Activated CD4-positive, CD25-positive, alpha-beta regulatory T cell treated with anti-CD3 and anti-CD28 coated beads, Interleukin-2, amount 50 U/mL, for 72 hours (primary cell): Measurements from ENCODE around the gene USP3.
"Not testable (repeated sequence)": the region's sequence is repeated elsewhere in the genome, so short reads cannot be mapped to it uniquely, and the experiment has no call there.

ENCODE experiments used
- DNase-seq: peaks from one replicate; pipeline ENCODE4 v3.0.0; 2021

USP3 gene

DNA sequence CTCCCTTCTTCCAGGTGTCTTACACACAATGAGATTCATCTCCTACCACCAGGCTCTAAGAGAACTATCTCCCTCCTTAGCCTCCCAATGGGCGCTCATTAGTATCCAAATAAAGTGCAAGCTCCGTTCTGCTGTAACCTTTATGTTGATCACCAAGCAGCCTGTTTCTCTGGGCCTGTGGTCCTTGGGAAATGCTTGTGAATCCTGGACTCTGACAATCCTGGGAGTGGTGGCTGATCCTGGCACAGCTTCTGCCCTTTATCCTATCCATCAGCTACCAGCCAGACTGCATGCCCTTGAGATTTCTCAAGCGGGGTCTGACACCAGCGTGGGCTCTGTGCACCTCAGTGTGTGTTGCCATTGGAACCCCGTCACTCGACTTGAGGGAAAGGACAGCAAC is 26.1 kb upstream of the USP3 start:
- no peak for DNase-seq

DNA sequence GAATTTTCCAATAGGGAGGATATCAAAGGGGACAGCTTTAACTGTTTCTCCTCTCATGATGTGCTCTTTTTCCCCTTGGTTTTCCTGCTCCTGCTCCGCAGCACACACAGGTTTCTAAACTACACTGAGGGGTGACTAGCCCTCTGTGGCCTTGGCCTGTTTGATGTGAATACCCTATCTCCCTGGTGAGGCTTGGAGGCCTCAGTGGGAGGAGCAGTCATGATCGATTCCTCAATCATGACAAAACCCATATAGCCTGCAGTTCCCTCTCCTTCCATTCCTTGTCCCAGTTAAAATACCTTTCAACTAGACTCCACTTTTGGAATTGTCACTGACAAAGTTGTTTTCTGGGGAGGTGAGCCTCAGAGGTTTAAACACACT is 24.0 kb upstream of the USP3 start:
- no peak for DNase-seq

DNA sequence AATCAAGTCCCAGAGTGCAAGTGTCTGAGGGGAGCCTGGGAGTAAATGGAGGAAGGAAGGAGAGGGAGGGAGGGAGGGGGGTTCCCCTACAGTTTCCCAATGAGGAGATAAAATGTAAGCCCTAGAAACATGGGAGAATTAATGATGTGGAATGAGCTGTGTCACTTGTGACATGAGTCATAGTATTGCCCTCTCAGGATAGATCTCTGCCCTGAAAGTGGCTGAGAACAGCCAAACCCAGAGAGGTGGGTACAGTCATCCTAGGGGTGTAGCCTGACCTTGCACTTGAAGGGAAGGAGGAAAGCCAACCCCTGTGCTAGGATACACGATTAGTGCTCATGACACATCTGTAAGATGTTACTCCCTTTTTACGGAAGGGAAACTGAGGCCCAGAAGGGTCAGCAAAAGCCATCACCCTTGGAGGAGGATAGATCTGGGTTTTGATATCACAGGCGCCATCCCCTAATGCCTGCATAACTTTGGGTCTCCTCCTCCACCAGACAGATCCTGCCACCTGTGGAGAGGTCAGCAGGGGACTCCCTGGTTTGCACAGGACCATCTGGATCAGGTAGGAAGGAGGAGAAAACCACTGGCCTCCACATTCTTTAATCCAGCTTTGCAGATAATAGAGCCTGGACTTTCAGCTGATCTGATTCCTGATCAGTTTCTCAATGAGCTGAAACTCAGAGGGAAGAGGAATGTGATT is 23.1 kb upstream of the USP3 start:
- no peak for DNase-seq

DNA sequence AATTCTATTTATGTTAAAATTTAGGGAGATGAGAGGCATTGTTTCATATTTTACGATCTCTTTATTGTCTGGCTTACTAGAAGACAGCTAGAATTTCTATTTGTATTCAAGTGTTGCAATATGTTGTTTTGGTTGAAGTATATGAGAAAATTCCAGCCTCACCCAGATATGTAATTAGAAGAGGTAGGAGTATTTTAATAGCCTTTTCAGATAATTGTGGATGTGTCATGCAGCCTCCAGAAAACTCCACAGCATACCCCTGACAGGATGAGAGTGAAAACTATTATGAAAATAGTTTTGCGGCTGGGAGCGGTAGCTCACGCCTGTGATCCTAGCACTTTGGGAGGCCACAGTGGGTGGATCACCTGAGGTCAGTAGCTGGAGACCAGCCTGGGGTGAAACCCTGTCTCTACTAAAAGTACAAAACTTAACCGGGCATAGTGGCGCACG is 21.5 kb upstream of the USP3 start:
- DNase-seq: no peak

DNA sequence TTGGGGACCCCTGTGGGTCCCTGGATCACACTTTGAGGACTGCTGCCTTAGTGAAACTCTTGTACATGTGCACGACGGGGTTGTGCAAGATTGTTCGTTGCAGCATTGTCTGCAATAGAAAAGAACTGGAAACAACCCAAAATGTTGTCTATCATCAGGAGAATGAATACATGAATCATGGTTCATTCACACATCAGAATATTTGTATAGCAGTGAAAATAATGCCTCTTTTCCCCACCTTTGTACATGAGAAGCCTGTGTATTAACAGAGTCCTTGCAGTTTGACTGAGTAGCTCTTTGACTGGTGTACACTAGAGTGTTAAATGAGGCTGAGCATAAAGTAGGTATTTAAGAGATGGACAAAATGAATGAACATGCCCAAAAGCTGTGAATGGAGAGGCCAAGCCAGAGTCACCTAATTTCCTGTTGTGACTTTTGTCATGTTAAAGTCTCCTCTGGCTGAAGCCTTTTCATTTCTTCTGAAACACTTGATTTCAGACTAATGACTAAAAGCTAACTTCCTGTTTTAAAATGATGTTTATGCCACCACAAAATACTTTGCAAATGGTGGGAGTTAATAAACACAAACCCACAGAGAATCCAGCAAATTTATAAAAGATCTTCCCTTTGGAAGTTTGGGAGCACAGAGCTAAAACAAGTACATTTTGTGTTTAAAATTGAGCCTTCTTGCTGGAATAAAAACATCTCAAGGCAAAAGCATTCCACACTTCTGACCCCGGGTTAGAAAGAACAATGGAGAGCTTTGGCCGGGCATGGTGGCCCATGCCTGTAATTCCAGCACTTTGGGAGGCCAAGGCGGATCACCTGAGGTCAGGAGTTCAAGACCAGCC is 20.6 kb upstream of the USP3 start:
- peak; percentile 3 for DNase-seq

DNA sequence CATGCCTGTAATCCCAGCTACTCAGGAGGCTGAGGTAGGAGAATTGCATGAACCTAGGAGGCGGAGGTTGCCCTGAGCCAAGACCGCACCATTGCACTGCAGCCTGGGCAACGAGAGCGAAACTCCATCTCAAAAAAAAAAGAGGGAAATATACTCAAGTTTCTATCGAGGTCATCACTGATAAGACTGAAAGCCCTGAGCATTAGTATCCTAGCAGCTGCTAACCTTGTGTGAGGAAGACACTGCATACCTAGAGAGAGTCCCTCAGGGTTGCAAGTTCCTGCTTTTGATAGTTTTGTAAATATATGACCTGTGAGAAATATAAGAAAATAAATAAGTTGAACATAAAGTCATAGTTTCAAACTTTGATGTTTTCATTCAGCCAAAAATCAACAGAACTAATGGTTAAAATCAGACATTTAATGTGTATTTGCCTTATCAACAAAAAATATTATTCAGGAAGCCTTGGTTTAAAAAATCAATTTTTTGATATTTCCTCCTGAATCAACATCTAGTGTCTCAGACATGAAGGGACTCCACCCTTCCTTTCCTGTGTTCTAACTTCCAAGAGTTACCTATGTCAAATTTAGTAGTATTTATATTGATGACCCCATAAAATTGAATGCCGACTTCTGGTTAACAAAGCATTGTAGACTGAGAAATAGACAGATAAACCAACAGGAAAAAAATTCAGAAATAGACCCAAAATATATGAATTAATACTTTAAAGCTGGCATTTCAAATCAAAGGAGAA is 19.8 kb upstream of the USP3 start:
- peak; percentile 13 for DNase-seq

DNA sequence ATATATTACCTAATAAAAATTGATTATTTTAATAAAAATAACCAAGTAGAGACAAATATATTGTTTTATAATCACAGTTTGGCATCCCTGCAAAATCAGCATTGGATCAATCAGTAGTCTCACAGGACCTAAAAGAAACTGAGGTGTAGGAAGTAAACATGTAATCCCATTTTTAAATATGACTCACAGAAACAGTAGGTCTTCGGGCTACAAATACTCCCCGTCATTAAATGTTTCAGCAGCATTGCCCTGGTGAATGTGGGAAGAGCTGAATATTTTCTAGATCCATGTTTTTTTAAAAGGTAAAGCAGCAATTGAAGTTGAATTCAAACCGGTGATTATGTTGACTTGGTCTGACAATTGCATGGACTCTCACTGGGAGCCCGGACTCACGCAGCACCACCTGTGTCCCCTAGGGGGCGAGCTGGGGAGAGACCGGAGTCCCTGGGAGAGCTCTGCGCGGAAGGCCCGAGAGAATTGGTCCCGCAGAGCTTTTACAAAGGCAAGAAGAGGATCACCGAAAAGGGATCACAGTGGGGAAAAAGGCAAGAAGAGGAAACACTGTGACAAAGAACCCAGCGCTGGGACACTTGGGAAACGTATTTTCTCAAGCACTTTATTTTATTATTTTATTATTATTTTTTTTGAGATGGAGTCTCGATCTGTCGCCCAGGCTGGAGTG is 17.2 kb upstream of the USP3 start:
- DNase-seq: peak; percentile 93

DNA sequence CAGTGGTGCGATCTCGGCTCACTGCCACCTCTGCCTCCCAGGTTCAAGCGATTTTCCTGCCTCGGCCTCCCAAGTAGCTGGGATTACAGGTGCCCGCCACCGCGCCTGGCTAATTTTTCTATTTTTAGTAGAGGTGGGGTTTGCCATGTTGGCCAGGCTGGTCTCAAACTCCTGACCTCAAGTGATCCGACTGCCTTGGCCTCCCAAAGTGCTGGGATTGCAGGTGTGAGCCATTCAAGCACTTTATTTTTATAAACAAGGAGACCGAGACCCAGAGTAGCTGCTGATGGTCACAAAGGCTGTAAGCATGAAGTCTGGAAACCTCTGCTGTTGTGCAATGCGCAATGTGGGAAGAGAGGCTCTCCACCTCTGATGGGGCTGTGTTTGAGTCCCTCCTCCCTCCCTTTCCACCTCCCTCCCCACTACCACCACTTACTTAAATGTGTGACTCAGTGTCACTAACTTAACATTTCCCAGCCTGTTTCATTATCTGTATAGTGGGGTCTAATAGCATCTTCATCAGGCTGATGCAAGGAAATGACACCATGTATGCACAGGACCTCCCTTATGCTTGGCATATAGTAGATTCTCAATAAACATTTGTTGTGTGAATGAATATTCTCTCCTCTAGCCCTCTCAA is 16.5 kb upstream of the USP3 start:
- DNase-seq: not testable (repeated sequence)

DNA sequence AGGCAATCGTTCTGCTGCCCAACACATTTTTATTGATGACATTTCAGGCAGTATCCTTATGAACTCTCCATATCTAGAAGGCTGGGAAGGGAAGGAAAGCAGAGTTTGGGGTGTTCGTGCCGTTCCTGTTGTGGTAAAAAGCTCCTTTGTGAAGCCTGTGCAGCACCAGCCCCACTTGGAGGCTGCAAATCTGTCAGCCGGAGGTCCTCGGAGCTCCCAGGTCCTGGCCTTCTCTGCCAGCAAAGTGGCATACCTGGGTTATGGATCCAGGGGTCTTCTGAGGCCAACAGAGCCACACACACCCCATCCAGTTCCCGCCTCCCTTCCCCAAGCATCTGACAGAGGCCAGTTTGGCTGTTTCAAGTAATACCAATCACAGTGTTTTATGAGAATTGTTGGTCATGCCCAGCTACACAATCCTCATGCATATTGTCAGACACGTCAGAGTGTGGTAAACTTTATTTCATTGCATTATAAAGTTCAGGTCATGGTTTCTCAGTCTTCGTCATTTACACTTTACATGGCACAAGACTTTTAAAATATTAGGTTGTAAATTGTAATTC is 15.9 kb upstream of the USP3 start:
- no peak for DNase-seq

DNA sequence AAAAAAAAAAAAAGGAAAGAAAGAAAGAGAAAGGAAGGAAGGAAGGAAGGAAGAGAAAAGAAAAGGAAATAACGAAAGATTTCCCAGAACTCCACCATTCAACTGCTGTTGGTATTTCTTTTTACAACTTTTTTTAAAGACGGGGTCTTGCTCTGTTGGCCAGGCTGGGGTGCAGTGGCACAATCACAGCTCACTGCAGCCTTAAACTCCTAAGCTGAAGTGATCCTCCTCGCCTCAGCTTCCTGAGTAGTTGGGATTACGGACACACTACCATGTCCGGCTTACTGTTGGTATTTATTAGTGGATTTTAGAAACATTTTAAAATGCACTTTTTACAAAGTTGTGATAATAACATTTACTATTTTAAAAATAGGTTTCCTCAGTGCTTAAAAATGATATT is 15.0 kb upstream of the USP3 start:
- no peak for DNase-seq

DNA sequence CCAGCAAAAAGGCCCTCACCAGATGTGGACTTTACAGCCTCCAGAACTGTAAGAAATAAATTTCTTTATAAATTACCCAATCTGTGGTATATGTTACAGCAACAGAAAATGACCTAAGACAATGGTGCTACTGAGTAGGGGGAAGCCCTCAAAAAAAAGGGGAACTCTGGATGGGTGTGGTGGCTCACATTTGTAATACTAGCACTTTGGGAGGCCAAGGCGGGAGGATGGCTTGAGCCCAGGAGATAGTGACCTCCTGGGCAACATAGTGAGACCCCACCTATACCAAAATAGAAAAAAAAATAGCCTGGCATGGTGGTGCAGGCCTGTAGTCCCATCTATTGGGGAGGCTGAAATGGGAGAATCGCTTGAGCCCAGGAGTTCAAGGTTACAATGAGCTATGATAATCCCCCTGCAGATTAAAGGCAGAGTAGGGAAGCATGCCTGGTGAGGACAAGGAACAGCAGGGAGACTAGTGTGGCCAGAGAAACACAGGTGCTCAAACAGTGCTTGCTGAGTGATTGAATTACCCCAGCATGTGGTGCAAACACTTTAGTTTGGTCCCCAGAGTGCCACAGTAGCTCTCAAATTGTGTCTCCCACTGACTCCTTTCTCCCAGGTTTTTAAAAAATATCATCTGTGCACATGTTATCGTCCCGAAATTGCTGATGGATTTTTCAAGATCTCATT is 13.9 kb upstream of the USP3 start:
- DNase-seq: no peak

DNA sequence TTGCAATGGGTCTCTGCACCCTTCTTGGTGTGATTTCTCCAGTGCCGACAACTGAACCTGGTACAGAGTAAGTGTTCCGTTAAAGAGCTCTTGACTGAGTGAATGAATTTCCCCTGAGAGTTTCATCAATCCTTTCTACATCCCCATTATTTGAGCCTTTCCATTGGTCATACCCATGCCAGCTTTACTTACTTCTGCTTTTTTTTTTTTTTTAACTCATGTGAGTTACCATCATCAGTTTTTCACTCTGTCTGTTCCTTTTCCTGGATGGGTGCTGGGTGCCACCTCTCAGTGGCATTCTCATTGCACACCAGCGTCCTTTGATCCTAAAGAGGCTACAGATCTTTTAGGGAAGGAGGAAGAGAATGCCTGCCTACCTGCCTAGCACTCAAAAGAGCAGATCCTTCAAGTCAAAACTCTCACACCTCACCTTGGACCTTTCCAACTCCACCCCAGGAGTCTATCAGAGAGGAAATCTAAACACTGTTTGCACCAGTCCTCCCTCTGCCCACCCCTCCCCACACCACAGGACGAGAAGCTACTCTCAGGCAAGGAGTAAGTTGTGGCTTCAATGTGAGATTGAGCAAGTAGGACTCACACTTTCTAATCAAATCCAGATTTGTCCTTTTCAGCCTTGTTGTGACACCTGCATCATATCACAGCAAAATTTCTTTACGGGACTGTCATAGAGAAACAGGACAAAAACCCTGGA is 13.1 kb upstream of the USP3 start:
- no peak for DNase-seq

DNA sequence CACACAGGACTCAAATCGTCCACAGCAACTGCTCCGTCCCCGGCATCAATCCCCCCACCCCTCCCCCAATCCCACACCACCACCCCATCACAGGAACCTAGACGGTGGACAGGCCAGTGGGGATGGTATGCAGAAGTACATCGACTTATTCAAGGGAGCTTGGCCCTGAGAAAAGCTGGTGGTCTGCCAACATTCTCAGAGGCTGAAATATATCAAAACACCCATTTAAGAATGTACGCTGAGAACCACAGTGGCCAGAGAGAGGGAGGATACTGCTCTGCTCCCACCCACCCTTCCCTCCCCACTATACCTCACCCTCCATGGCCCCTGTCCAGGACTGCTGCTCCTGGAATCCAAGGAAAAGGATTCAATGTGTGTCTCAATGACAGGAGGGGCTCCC is 12.4 kb upstream of the USP3 start:
- DNase-seq: no peak

DNA sequence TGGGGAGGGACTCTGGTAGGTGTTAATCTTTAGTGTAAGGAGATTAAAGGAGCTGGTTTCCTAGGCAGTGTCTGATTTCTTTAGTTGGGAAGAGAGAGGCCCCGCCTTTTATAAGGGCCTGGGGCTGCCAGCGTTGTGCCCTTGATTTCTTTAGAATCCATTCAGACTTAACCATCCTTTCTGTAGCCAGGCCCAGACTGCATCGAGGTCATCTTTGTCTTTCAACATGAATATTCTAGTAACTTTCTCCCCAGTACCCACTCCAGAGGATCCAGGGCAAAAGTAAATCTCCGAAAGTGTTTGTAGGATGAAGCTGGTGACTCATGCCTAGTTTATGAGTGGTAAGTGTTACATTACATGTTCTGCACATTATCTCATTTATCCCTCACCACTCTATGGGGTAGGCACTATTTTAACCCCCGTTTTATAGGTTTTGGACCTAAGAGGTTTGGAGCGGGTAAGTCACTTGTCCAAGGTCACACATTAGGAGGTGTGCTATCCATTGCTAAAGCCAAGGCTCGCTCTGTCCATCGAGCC is 11.8 kb upstream of the USP3 start:
- DNase-seq: no peak

DNA sequence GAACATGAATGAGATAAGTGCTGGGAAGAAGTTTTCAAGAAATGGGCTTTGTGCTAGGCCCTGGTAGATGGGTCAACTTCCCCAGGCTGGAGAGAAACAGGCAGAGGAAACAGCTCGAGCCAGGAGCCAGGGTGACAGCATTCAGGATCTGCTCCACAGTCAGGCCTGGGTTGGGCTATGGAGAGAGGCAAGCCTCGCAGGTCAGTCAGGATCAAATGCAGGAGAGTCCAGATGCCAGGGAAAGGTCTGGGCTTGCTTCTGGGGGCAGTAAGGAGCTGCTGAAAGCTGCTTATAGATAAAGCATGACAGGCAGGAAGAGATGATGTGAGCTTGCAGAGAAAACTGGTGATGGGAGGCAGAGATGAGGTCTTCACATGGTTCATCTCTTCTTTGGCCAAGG is 11.0 kb upstream of the USP3 start:
- no peak for DNase-seq

DNA sequence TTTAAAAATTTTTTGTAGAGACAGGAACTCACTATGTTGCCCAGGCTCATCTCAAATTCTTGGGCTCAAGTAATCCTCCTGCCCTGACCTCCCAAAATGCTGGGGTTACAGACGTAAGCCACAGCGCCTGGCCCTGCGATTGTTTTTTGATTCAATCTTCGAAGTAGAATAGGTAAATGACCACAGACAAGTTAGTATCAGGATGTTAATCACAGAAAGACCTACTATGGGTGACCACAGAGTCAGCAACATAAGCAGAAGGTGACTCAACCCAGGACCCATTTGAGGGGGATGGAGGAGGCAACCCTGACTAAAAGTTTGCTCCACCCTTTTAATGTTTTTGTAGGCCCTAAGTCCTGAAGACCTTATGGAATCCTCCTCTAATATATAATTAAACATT is 10.0 kb upstream of the USP3 start:
- DNase-seq: no peak

DNA sequence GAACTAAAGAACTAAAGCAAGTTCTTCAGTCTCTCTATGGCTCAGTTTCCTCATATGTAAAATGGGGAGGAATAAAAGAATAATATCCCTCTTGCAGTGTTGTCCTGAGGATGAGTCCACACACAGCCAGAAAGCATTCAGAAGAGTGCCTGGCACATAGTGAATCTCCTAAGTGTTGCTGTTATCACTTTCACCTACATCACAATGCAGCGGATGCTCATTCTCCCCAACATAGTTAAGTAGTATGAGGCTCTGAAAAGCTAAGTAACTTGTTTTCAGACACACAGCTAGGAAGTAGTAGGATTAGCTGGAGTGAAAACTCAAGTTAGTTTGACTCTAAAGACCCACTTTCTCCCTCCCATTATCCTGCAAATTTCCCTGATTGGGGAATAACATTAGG is 9.1 kb upstream of the USP3 start:
- no peak for DNase-seq

DNA sequence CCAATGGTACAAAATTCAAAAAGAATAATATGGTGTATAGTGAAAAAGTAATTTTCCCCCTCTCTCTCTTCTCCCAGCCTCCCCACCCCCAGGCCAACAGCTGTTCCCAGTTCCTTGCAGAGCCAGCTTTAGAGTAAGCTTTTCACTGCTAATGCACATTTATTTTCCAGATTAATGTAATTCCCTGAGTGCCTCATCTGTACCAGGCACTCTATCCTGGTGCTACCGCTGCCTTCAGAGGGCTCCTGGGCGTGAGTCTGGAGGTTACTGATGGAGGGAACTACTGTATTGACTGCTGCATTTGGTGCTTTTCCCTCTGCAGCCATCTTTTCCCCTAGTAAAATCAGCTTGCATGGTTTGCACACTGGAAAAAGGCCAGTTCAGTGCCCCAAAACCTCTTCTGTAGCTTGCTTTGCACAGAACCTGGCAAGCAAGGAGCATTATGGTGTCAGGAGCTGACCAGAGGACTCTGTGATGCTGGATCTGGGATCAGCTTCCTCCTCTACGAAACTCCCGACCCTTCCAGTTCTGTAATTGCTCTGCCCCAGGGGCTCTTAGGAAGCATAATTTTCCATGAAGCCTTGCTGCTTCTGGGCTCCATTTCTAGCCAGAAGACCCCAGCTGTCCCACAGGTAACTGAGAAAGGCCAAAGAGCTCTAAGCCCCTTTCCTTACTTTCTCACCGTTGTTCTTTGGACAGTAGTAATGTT is 8.5 kb upstream of the USP3 start:
- no peak for DNase-seq

DNA sequence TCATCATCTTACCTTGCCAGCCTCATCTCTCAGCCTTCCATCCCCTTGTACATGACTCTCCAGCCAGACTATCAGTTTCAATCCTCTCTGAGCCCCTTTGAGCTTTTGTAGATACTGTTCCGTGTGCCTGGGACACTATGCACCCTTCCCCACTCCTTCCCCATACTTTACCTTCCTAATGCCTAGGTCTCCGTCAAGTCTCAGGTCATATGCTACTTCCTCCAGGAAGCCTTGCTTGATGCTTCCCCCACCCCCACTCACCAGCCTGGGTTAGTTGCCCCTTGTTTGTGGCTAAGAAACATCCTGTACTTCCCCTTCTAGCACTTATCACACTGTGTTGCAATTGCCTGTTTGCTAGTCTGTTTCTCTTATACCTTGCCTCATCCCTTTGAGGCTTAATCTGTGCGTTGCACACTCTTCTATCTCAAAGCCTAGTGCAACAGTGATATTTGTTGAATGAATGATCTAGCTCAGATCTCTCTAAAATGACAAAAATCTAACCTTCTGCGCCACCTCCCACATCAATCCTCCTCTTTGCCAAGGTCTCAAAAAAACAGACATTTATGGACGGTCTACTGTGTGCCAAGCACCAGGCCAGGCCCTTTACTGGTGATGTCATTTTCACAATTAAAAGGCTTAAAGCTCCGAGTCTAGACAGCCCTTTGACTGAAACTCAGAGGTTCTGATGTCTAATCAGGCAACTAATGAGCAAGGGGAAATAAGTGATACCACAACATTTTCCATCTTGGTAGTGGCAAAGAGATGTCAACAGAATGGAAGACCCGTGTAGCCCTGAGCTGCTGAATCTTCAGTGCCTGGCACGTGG is 6.5 kb upstream of the USP3 start:
- no peak for DNase-seq
